GM19099 (cell line): ENCODE data around the gene SEMA3C.

Source experiments
- POLR2A ChIP-seq: IDR thresholded peaks from 3 replicates; pipeline ENCODE4 v1.6.1; 2011; ENCODE audit warnings: low read depth; ENCODE audit not compliant: insufficient read length; ENCODE audit errors: extremely low read depth

The SEMA3C gene

DNA sequence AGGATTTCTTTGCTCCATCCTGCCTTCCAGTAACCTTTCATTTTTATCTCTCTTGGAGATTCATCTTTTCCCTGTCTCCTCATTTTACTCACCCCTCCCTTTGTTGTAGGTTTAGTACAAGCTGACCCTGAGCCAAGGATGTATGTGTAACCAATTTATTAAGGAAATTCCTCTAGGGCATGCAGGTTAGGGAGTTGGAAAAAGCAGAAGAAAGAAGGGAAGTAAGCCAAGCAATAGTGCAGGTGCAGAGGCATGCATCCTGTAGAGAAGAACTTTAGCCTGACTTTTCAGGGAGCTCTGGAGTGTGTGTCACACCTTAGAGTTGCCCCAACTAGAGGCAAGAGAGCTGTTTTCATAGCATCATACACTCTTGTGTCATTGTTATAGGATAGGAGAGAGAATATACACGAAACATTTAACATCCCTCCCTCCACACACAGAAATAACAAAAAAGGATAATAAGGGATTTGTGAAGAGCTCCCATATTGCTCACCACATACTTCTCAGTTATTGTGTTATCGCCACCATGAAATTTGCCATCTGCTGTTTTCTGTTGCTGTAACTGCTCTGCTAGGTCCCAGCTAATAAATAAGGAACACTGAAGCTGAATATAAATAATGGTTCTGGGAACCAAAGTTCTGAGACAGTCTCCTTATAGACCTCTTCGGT is 21.8 kb upstream of the SEMA3C start:
- TF ChIP-seq POLR2A = no peak

DNA sequence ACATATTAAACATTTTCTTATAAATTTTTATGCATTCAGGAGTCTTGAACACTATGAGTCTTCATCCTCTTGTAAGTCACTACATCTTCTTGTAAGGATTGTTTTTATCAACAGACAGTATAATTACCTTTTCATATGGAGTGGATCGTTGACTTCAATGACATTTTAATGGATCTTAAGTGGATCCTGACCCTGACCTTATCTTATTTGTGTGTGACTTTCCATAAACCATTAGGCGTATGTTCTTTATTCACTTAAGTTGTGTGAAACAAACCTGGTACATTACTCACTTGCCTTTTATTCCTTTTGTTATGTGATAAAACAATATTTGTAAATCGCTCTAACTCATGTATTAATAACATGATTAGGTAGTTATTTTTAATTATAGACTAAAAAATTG is 18.5 kb upstream of the SEMA3C start:
- TF ChIP-seq POLR2A = no peak

DNA sequence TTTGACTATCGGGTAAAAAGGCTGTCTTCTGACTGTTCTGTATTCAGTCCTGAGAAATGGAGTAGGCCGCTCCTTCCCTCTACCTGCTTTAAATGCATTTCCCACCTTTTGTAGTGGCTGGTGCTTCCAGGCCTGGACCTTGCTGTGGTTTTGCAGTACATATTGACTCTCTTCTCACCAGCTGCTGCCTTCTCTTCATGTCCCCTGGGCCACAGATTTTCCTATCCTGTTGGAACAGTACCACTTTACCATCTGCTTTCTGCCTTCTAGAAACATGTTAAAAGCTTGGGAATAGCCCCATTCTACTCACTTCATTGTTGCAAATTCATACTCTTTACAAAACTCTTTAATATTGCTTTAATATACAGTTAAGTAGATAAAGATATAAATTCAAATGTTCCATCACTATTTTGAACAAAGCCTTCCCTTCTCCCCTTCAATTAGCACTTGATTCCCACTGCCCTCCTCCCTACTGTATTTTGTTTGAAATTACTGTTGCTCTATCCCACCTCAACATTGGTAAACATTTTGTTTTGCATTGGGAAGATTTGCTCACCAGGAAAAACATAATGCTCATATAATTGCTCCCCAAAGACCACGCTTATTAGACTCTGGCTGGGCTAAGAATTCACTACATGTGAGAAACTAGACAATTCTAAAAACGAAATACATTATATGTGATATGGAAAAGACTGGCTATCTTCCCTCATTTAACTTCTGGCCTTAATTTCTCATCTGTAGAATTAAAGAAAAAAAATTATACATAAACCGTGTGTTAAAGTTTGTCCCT is 17.3 kb upstream of the SEMA3C start:
- no peak for TF ChIP-seq POLR2A

DNA sequence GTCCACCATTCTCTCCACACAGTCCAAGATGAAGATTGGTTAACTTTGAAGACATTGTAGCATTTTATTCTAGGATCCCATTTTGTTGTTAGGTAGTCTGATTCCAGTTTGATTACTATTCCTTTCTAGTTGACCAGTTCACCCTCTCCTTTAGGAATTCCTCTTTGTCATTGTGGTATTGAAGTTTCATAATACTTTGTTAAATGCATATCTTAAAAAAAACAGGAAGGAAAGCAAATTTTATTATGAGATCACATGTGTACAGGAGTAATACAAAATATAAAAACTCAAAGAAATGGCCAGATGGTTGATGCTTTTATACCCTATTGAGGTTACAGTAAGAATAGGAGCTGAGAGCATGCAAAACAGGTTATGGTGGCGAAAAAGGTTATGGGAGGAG is 15.5 kb upstream of the SEMA3C start:
- TF ChIP-seq POLR2A = no peak

DNA sequence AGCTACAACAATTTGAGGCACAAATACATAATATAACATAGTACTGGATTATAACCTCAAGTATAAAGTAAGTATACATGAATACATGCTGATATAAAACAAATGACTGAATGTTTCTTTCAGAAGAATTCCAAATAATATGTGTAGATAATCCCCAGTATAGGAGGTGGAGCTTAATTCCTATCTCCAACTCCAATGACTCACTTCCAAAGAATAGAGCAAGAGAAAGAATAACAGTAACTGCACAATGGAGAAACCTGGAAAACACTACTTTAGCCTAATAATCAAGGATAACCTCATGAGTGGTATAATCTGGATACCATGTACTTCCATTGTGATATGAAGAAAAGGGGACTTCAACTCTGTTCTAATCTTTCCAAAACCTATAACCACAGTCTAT is 13.7 kb upstream of the SEMA3C start:
- TF ChIP-seq POLR2A = no peak

DNA sequence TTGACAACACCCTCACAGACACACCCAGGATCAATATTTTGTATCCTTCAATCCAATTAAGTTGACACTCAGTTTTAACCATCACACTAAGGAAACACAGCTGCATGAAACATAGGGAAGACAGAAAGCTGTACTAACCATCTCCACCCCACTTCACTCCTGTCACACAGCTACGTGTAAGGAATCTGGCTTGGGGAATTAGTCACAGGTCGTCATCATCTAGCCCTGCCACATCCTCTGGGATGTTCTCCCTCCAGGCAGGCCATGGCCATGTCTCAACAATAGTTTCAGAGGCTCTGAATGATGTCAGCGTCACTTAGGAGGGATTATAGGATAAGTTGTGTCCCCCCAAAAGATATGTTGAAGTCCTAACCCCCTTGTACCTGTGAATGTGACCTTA is 10.8 kb upstream of the SEMA3C start:
- TF ChIP-seq POLR2A = no peak

DNA sequence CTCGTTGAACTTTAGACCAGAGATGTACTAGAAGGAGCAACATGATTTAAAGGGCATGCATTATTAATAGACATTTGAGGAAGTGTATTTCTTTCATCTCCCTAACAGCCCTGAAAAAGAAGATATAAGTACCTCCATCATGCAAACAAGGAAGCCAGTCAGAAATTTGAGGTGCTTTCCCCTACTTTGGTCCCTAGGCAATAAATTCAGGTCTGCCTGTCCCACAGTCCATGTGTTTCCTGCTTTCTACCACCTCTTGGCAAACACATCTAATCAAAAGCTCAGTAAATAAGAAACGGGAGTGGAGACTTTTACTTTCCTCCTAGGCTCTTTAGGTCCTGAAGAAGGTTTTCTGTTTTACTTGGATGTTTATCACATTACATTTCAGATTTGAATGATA is 5.2 kb upstream of the SEMA3C start:
- TF ChIP-seq POLR2A = no peak

DNA sequence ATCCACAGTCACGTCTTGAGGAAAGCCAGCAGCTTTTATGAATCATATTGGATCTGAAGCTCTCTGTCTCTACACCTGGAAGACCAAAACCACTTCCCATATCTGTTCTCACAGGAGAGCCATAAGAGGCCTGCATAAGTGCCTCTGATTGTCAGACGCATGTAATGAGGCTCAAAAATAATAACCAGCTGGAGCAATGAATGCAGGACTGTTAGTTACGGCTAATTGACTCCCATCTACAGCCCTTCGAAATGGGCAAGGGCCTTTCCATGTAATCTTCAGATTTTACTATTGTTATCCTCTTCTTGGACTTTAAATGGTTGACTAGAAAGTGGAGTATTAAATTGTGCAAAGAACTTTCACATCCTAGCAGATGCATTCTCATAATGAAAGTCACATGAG is 4.4 kb upstream of the SEMA3C start:
- TF ChIP-seq POLR2A = no peak

DNA sequence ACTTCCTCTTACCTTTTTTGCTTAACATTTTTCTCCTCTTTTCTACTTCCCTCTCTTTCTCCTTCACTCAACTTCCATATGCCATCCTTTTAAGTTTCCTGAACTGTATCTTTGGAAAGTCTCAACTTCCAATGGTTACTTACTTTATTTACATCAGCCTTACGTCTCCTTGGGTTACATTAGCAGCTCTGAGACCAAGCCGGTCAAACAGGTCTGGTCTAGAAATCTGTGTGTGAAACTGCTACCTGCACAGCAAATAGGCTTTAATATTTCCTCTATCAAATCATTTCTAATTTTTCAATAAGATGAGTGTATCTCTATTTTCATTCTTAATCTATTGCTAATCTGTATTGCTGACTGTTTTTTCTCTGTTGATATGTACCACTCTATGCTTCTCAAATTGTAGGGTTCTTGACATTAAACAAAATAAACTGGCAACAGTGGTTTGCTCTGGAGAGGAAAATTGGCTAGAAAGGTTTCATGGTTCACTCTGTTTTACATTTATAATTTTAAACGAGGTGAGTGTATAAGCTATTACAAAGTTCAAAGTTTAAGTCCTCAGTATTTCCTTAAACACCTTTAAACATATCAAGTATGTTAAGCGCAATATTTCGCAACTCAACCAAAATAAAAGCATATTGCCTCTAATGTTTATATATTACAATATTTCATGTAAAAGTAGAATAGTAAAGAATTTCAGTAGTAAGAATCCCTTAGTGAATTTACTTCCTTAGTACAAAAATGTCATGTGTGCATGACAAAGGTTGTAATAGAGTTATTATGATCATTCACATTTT is 3.6 kb upstream of the SEMA3C start:
- no peak for TF ChIP-seq POLR2A

DNA sequence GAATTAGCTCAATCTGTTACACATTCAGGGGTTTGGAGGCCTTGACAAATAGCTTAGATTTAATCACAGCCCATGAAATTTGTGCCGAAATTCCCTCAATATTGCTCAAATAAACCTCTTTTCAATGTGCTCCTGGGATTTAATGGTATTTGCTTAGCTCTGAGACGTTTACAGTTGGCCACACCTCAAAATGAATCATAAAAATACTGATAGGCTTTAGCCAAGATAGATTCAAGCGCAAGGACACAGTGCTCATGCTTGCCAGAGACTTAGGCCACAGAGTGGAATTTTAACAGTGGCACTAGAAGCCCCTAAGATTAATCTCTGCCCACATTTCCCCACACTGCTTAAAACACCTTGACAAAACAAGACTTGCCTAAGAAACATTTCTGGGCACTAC is 2.3 kb upstream of the SEMA3C start:
- TF ChIP-seq POLR2A = no peak

DNA sequence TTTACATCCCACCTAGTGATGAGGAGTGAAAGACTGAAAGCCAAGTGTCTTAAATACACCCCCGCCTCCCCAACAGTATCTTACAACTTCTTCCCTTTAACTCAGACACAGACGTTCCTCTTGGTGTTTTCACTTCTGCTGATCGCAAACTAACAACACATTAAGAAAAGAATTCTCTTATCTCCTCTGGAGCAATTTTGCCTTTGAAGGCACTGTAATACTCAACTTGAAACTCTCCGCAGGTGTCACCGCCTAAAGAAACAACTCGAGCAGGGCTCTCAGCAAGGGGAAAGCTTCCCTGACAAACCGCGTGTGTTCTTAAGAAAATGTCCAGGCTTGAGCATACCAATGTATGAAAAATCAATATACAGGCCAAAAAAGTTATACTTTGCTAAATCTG is 452 bp downstream of the SEMA3C start:
- TF ChIP-seq POLR2A = no peak

DNA sequence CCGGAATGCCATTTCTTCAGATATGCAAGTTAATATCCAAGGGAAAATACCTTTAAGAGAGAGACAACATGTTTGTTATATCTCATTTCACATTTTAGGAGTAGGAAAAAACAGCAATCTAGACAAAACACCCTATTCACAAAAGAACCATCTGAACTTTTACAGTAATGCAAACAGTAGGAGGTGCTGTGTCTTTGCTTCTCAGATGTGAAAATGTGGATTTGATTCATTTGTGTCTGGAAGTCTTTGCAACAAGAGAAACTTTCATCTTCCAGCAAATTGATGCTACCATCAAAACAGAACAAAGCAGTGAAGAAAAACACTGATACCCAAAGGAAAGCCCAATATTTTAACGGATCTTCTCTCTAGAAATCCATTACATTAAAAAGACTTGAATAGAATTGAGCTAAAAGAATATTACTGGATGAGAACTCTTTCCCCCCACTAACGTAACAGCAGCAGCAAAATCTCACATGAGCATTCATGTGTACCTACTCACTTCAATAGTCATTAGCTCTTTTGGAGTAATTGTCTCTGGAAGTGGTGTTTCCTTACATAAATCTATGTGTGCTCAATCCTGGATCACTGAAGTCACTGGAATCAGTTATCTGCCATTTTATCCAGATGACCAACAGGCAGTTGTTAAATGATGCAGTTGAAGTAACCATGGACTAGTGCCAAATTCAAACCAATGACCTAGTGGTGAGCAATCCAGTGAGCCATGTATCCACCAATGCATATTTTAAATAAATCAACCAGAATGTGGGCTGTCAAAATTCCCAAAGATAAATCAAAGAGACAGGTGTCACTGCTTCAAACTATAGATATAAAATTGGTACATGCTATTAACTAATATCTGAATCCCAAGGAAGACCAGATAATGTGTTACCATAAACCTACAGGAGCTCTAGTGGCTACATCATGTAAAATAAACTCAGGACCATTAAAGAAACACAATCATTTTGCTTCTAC is 1.8 kb downstream of the SEMA3C start:
- TF ChIP-seq POLR2A = no peak

DNA sequence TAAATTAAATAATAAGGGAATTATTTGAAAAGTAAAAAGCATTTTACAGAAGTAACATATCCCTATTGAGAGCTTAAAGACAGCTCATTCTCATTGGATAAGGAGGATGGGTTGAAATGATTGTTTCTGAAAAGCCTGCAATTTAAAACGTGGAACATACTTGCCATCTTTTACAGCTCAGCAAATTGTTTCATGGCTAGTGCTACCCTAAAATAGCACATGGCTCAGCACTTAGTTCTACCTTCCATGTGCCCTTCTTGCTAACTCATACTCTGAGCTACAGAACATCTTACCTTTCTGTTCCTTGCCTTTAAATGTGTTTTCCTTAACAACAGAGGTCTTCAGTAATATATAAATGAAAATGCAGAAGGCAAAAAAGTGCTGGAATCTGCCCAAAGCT is 8.6 kb downstream of the SEMA3C start:
- no peak for TF ChIP-seq POLR2A

DNA sequence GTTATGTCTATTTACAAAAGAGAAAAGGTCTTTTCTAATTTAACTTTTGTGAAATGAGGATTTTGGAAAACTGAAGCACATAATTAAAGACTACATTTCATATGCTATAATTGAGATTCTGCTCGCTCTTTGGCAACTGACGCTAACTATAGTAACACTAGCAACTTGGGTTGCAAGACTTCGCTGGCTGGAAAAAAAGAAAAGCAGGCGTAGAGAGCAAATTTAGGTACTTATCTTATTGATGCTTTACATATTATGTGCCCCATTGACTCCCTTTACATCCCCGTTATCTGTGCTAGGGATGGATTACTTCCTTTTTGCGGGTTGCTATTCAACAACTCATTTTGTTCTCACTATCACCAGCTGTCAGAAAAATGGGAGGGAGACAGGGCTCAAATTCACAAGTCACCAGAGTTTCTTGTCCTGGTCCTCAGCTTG is 10.5 kb downstream of the SEMA3C start:
- no peak for TF ChIP-seq POLR2A

DNA sequence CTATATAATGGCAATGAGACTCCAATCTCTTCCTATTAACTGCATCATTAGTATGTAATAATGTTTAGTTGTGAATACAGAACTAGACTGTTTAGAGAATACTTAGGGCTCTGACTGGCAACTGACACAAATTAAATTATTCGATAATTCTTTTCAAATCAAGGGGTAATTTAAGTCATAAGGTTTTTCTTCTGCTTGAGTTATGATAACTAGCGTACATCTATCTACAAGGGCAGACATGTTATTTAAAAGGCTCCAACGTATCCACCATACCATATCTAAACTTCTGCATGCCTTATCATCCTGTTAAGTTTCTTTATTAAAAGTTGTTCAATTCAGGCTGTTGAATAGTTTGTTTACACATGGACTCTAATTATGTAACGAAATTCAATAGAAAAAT is 11.2 kb downstream of the SEMA3C start:
- no peak for TF ChIP-seq POLR2A
